Cerebellar nuclear complex (tissue), 1 donor: ENCODE data around the gene STARD7.
"Not testable (repeated sequence)": the region's sequence is repeated elsewhere in the genome, so short reads cannot be mapped to it uniquely, and the experiment has no call there.

Experiments used
- DNase-seq, 2 experiments: peaks; one replicate each; lab custom pipeline; 2025; lab: John Stamatoyannopoulos, UW

The STARD7 gene

DNA sequence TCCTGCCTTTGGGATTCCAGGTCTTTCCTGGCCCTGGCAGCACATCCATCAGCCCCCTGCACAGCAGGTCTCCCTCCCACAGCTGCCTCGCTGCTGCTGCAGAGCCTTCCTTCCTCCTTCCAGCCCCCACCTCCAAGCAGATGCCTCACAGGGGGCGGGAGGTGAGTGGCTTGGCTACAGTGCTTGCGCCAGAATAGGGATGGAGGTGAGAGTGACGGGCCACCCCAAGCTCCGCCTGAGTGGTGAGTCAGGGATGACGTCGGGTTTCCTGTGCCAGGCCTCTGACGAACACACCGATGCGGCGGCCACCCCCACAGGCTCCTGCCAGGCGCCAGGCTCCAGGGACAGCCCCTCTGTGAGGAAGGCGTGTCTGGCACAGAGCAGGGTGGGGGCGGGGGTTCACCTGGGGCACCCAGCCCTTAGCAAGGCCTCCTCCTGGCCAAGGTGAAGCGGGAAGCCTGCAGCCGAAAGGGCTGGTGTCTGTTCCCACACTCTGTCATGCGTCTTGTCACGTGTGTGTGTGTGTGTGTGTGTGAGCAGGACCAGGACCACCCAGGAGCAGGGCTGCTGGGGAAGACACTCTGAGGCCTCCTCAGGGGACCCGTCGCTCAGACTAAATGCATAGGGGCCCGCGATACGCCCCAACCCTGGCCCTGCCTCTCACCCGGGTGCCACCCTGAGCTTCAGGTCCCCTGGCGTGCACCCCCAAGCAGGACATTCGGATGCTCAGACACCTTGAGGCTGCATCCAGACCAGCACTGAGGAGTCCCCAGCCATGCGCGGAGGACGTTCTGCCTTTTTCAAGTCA lies 60.0 kb downstream of the STARD7 start:
- no peak for DNase-seq

DNA sequence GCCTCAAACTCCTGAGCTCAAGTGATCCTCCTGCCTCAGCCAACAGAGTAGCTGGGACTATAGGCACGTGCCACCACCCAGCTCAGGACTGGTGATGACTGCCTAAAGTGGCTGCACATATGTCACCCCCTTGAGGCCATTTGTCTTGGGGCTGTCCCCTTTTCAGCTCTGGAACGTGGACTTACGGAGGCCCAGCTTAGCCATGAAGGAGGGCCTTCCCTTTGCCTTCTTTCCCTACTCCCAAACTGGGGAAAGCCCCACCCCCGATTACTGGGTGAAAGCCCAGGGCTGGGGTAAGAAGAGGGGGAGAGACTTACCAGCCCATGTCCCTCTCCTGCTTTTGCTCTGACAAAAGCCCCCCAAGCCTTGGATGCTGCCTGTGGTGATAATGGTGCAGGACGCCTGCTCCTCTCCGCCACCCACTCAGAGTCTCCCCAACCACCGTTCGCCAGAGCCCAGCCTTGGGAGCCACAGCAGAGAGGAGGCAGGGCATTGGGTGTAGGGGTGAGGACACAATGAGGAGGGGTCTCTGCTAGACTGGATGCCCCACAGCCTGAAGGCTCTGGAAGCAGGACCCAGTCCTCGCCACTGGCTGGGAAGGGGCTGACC lies 60.9 kb downstream of the STARD7 start:
- no peak for DNase-seq

- DNase-seq: no peak
Observed at GRCh38 chr2:96146881-96147592, 61.6 kb downstream of the STARD7 start.

GRCh38 chr2:96146153-96146880 lies 62.3 kb downstream of the STARD7 start:
- no peak for DNase-seq

GRCh38 chr2:96145848-96146152 lies 62.8 kb downstream of the STARD7 start:
- DNase-seq: no peak

DNA sequence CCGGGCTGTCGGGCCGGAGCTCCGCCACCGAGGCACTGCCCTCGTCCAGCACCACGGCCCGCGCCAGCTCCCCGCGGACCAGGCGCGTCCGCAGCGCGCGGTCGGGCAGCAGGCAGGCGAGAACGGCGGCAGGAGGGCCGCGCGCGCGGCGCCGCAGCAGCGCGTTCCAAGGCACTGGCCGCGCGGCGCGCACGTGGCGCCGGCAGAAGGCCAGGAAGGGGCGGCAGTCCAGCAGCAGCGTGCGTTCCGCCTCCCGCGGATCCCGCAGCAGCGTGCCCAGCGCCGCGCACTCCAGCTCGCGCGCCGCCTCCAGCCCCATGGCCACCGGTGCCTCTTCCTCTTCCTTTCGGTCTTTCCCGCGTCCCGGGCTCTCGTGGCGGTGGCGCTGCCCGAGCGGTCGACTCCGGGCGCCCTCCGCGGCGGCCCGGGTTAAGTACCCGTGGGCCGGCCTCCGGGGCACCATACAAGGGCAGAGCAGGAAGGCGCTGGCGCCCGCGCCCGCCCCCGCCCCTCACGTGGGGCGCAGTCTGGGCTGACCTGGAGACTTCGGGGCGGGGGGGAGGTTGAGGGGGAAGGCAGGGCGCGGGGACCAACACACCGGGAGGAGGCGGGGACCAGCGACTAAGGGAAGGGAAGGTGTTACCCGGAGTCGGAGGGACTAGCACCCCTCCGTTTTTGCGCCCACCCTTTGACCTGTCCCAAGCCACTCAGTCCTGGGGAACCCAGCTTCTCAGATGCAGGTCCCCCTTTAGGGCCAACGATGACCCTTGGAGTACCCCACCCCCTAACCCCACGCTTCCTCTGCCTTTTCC lies 63.4 kb downstream of the STARD7 start, which contains the start of gene DUSP2:
Gene DUSP2 (minus strand): TSS at position 405 of the 812 bp plus-strand sequence. CDS start 86 bp downstream, at position 319.
- DNase-seq: peak in 1 of 2 experiments; percentile 40

DNA sequence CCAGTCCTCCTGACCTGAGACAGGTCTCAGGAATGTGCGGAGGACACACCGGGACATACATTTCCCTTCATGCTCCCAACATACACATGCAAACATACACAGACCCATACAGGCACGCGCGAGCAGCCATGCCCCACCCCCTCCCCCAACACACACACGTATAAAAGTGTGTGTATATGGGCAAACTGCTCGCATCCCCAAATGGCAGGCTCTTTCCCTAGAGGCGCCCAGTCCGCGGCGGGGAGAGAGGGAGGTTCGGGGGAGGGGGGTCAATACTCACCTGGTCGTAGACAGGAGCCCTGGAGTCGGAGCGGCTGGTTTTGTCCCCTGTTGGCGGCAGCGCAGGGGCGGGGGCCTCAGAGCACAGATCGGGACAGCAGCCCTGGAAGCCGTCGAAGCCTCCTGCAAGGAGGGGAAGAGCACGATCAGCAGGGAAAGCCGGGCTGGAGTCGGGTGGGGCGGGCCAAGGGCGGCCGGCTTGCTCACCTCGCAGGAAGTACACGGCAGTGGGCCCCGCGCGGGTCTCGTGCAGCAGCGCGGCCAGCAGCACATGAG lies 64.1 kb downstream of the STARD7 start:
- no peak for DNase-seq

GRCh38 chr2:96143848-96144480 lies 64.7 kb downstream of the STARD7 start:
- no peak for DNase-seq

DNA sequence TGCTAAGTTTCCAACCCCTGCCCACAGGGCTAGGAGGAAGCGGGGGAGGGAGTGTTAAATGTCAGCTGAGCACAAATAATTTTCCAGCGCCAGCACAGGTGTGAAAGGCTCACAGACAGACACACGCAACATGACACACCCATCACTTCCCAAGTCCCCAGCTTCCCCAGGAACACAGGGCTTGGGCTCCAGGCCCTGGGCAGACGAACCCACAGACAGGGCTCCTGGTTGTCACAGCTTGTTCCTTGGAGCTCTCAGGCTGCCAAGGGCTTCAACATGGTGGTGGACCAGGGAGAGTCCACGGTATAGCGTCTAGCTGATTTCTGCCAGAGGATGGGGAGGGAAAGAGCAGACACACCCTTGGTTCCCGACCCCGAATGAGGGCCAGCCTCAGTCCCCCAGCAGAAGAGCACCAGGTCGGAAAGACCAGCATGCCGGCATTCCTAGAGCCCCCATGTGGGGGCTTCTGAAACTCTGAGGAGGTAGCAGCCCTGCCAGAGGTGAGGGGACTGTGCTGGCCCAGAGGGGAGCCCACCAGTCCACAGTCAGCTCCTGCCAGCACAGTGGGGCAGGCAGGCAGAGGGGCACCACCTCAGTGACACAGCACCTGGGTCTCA lies 65.3 kb downstream of the STARD7 start:
- no peak for DNase-seq

GRCh38 chr2:96142217-96143113 lies 66.2 kb downstream of the STARD7 start:
- no peak for DNase-seq

- DNase-seq: not testable (repeated sequence)
Observed at GRCh38 chr2:96141624-96141967, 67.0 kb downstream of the STARD7 start.

DNA sequence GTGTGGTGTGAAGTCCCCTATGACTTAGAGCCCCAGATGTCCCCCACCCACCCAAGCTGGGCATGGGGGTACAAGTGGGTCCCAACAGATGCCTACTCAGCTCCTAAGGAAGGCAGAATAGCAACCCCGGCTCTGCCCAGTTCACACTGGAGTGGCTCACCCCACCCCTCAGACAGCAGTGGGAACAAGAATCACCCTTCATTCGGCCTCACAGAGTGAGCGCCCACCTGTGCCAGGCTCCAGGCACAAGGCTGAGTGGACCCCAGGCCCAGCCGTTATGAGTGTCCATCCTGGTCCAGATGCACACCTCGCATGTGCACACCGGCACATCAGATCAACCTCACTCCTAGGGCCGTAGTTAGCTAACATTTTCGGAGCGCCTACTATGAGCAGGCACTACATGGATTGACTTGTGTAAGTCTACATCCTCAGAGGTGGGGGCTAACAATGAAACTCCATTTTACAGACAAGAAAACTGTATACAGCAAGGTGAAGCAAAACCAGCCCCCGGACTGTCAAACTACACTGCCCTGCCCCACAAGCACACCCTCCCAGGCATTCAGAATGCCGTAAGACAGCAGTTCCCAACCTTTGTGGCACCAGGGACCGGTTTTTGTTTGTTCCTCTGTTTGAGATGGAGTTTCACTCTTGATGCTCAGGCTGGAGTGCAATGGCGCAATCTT lies 67.5 kb downstream of the STARD7 start:
- no peak for DNase-seq

DNA sequence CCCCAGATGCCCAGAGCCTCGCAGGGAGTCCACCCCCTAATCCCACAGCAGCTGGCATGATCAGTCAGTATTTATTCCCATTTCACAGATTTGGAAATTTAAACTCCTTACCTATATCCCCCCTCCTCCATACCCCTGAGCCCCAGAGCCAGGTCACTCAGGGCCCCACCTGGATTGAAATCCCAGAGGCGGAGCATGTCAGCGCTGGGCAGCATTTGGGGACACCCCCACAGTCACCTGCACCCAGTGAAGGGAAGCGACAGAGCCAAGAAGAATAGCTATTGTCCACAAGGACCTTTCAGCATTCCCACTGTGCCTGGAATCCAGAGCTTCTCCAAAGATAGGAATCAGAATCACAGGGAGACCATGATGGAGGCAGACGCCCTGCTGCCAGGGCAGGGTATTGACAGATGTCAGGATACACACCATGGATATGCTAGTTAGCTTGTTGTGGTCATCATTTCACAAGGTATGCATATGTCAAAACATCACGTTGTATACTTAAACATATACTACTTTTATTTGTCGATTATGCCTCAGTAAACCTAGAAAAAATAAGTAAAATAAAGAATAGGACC lies 69.4 kb downstream of the STARD7 start:
- no peak for DNase-seq

DNA sequence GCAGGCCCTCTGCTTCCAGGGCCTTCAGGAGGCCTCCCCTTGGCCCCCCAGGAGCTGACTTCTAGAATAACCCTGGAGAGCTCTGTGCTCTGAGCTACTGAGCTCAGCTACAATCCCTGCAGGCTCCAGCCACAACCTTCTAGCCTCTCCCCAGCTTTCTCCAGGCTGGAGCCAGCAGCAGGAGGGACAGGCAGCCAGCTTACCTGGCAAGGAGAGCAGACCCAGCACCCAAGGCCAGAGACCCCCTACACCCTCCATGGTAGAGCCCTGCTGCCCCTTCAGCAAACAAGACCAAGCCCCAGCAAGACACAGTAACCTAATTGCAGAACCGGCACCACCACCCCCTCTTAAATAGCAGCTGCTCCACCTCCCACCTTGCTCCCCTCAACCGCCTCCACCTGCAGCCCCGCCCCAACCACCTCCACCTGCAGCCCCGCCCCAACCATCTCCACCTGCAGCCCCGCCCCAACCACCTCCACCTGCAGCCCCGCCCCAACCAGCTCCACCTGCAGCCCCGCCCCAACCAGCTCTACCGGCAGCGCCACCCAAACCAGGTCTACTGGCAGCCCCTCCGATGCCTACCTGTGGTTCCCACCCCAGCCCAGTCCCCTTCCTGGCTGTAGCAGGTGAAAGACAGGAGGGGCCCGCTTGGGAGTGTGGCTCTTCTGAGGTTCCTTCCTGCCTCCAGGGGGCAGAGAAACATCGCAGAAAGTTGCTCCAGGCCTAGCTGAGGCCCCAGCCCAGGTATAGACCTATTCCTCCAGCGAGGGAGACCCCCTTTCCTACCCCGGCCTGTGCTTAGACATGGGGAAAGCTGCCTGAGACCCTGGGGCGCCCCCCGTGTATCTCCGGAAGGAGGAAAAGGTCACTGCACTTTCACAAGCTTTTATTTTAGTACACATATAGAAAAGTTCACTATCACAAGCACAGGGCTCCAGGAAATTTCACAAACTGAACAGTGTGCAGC lies 70.2 kb downstream of the STARD7 start, which contains the start of gene ASTL:
Gene ASTL (minus strand): TSS at position 324 of the 967 bp plus-strand sequence. CDS start 66 bp downstream, at position 258.
- no peak for DNase-seq

DNA sequence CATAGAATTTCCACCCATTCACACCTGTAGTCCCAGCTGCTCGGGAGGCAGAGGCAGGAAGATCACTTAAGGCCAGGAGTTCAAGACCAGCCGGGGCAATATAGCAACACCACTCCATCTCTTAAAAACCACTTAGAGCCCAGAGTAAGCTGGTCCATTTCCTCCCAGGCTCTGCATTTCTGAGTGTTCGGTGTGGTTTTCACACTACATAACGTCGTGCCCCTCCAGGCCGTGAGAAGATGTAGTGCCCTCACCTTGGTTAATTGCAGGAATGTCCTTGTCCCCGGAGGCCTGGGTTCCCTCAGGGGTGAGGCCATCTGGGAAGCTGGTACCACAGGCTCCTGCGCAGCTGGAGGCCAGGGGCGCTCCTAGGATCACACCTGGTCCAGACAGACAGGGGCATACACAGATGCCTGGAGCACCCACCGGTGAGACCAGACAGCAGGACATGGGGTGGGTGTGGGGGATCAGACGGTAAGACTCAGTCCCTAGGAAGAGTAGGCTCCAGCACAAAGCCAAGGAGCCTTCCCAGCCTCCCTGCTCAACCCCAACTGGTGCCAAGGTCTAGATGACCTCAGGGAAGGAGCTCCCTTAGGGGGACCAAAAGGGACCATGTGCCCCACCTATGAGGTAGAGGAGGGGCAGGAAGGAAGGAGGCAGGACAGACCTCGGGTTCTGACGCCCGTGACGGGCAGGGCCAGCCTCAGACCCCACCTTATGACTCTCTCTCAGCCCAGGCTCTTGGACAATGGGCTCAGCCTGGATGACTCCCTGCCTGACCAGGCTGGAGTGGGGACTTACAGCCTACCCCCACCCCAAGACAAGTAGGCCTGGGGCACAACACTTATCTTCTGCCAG lies 71.1 kb downstream of the STARD7 start:
- DNase-seq: no peak

- no peak for DNase-seq
Observed at GRCh38 chr2:96136129-96136720, 72.4 kb downstream of the STARD7 start.
